NCI-H69 (cell line): ENCODE results near the gene DGKZ.

Experiments used
- DNase-seq: peaks from one replicate; lab custom pipeline; 2025; lab: John Stamatoyannopoulos, UW

The DGKZ gene

GRCh38 chr11:46392421-46393230 is 45.4 kb downstream of the DGKZ start:
- DNase-seq, result no peak

- DNase-seq, result no peak
These were observed 46.0 kb downstream of the DGKZ start for GRCh38 chr11:46393231-46393616.

GRCh38 chr11:46393759-46394158 is 46.5 kb downstream of the DGKZ start:
- DNase-seq, result no peak

- no peak for DNase-seq
These were observed 50.3 kb downstream of the DGKZ start for GRCh38 chr11:46397526-46397925.

- no peak for DNase-seq
These were observed 56.0 kb downstream of the DGKZ start for GRCh38 chr11:46402957-46403902.

- no peak for DNase-seq
These were observed 57.3 kb downstream of the DGKZ start for GRCh38 chr11:46404476-46405017.

GRCh38 chr11:46407635-46408034 is 60.4 kb downstream of the DGKZ start:
- DNase-seq, result no peak

- DNase-seq, result no peak
These were observed 61.2 kb downstream of the DGKZ start for GRCh38 chr11:46408407-46408986.

GRCh38 chr11:46410021-46410420 is 62.8 kb downstream of the DGKZ start:
- DNase-seq, result peak; percentile 63

- DNase-seq, result peak; percentile 98
These were observed 66.7 kb downstream of the DGKZ start for GRCh38 chr11:46413760-46414465.

- peak; percentile 98 for DNase-seq
These were observed 67.2 kb downstream of the DGKZ start for GRCh38 chr11:46414466-46414796.

GRCh38 chr11:46414879-46415278 is 67.6 kb downstream of the DGKZ start:
- peak; percentile 85 for DNase-seq

- no peak for DNase-seq
These were observed 70.4 kb downstream of the DGKZ start for GRCh38 chr11:46417711-46418110.

- DNase-seq, result no peak
These were observed 71.5 kb downstream of the DGKZ start for GRCh38 chr11:46418751-46419150.

GRCh38 chr11:46420513-46420912 is 73.2 kb downstream of the DGKZ start:
- DNase-seq, result no peak

- DNase-seq, result no peak
These were observed 74.1 kb downstream of the DGKZ start for GRCh38 chr11:46421257-46421880.

GRCh38 chr11:46422588-46422987 is 75.3 kb downstream of the DGKZ start:
- no peak for DNase-seq

GRCh38 chr11:46426233-46426991 is 79.1 kb downstream of the DGKZ start:
- DNase-seq, result no peak

GRCh38 chr11:46427364-46427763 is 80.1 kb downstream of the DGKZ start:
- DNase-seq, result no peak

GRCh38 chr11:46429717-46430116 is 82.5 kb downstream of the DGKZ start:
- no peak for DNase-seq
